K562 (cell line): ENCODE measurements around the gene SNRPA. TPM values are rescaled to one million over a fixed set of nuclear protein-coding genes. Genes with fewer than 3 reads are reported as not detected.

Source experiments
- AFF4 ChIP-seq: sonication (generic); formaldehyde crosslinking; IDR thresholded peaks from 2 replicates; pipeline ENCODE4 v1.8.0; 2023; ENCODE audit warnings: mild to moderate bottlenecking, missing genetic modification reagents
- CBX2 ChIP-seq: fragments of 200-600 bp; sonication (generic); IDR thresholded peaks from one replicate; pipeline ENCODE4 v1.6.1; 2012; ENCODE audit warnings: mild to moderate bottlenecking, low read length, inconsistent platforms; ENCODE audit not compliant: insufficient read depth, poor library complexity, severe bottlenecking
- NUFIP1 ChIP-seq: fragments of 450-650 bp; IDR thresholded peaks from 2 replicates; pipeline ENCODE4 v1.6.1; 2018; ENCODE audit not compliant: partially characterized antibody
- RAD21 ChIP-seq, 2 experiments: fragments of 250-450 bp in 1 of 2; fragments of 450-650 bp in 1 of 2; sonication (Bioruptor Pico) in 1 of 2; formaldehyde crosslinking in 1 of 2; IDR thresholded peaks in 1 of 2; conservative IDR thresholded peaks in 1 of 2; 2 replicates each; pipeline versions ENCODE4 v1.4.0 to v1.8.0; 2020 to 2022; ENCODE audit warnings: mild to moderate bottlenecking in 2 of 2, moderate library complexity in 1 of 2
- SAFB ChIP-seq: fragments of 200-400 bp; formaldehyde crosslinking; IDR thresholded peaks from 2 replicates; pipeline ENCODE4 v1.6.1; 2017; ENCODE audit warnings: low read depth, low read length, borderline replicate concordance
- TARDBP ChIP-seq: fragments of 450-650 bp; IDR thresholded peaks from 2 replicates; pipeline ENCODE4 v1.6.1; 2016
- ZNF316 ChIP-seq: fragments of 450-650 bp; IDR thresholded peaks from 2 replicates; pipeline ENCODE4 v1.6.1; 2016
- ZNF445 ChIP-seq: fragments of 250-450 bp; sonication (Bioruptor Pico); IDR thresholded peaks from 2 replicates; pipeline ENCODE4 v1.4.0; 2020; ENCODE audit warnings: low read depth, mild to moderate bottlenecking, moderate library complexity
- ZNF830 ChIP-seq: fragments of 250-450 bp; sonication (Bioruptor Pico); IDR thresholded peaks from 2 replicates; pipeline ENCODE4 v1.5.0; 2021; ENCODE audit warnings: mild to moderate bottlenecking
- polyA plus RNA-seq, 8 experiments: library from polyadenylated mRNA; depleted of rRNA in 4 of 8; stranded (reverse) in 5 of 8; unstranded in 3 of 8; fragments of >200 nt; fragmentation: Nextera tagmentation in 2 of 8; fragmentation: Illumina TruSeq in 1 of 8; extraction: Ambion mirVana in 2 of 8; extraction: Trizol in 1 of 8; gene quantifications; 2 replicates each; pipeline versions ENCODE4 v1.2.1 to v1.2.3, GENCODE V29; 2011 to 2014; ENCODE audit warnings: inconsistent platforms in 1 of 8, missing spikeins in 1 of 8
- total RNA-seq, 7 experiments: library from RNA; depleted of rRNA in 6 of 7; stranded (reverse); fragments of >200 nt in 6 of 7; fragmentation: Illumina TruSeq in 2 of 7; extraction: Trizol in 2 of 7; gene quantifications; 2 replicates each; pipeline versions ENCODE4 v1.2.1 to v1.2.3, GENCODE V29; 2011 to 2021; ENCODE audit warnings: low replicate concordance in 1 of 7
- TF ChIP-seq, protein P1 (sequence below): sonication (generic); formaldehyde crosslinking; IDR thresholded peaks from 2 replicates; pipeline ENCODE4 v1.8.1; 2023; ENCODE audit warnings: mild to moderate bottlenecking, missing genetic modification reagents
- TF ChIP-seq, protein P2 (sequence below): fragments of 250-450 bp; sonication (Bioruptor Pico); IDR thresholded peaks from 2 replicates; pipeline ENCODE4 v1.4.0; 2020
- TF ChIP-seq, protein P3 (sequence below): IDR thresholded peaks from 2 replicates; pipeline ENCODE4 v1.6.1; 2012; ENCODE audit warnings: low read depth, low read length, improper control_type of control experiment, borderline replicate concordance

The SNRPA gene
- total and polyA plus RNA-seq, 9 of the 15 experiments (the other 6 are each of a cell fraction or from before 2014, with no cell fraction given) = 16.3 to 311 (median 193) TPM

DNA sequence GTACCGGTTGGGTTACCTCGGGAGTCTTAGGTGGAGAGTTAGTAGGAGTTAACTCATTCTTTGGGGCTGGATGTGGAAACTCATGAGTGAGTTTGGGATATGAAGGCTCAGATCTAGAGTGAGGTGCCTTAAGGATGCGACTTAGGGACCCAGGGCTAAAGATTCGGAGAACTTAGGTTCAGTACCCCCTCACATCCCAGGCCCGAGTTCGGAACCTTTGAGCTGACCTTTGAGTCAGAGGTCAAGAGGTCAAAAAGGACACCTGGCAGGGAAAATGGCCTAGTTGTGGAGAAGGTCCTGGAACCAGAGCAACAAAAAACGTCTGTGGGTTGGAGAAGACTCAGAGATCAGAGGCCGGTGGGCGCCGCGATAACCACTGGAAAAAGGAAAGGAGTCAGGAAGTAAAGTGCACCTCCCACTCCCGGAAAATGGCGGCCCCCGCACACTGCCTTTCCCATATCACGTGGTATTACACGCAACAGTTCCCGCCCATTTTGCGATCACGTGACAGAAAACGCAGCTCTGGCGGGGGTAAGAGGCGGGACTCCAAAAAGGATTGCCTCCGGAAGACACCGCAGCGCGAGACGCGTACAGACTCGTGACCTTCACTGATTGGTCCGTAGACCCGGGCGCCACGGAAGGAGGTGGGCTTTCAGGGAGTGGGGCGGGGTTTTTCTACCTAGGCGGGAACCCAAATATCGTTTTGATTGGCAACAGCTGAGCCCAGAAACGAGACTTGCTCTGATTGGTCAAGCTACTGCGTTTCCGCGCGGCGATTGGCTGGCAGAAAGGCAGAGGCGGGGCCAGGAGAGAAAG, 737 bp upstream of the SNRPA start, which contains the start of gene ACTMAP (continued):
- TF ChIP-seq, protein P1, sequence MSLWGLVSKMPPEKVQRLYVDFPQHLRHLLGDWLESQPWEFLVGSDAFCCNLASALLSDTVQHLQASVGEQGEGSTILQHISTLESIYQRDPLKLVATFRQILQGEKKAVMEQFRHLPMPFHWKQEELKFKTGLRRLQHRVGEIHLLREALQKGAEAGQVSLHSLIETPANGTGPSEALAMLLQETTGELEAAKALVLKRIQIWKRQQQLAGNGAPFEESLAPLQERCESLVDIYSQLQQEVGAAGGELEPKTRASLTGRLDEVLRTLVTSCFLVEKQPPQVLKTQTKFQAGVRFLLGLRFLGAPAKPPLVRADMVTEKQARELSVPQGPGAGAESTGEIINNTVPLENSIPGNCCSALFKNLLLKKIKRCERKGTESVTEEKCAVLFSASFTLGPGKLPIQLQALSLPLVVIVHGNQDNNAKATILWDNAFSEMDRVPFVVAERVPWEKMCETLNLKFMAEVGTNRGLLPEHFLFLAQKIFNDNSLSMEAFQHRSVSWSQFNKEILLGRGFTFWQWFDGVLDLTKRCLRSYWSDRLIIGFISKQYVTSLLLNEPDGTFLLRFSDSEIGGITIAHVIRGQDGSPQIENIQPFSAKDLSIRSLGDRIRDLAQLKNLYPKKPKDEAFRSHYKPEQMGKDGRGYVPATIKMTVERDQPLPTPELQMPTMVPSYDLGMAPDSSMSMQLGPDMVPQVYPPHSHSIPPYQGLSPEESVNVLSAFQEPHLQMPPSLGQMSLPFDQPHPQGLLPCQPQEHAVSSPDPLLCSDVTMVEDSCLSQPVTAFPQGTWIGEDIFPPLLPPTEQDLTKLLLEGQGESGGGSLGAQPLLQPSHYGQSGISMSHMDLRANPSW (CRISPR knock-in tag) = no peak
- no peak for TF ChIP-seq CBX2
- TF ChIP-seq ZNF830 (CRISPR knock-in tag) = no peak
- 0 out of 2 replicates have a peak, but pooled peaks have one; percentile 52 for TF ChIP-seq AFF4 (CRISPR knock-in tag)
- no peak for TF ChIP-seq NUFIP1
- TF ChIP-seq ZNF445 (CRISPR knock-in tag) = no peak
- TF ChIP-seq, protein P2, sequence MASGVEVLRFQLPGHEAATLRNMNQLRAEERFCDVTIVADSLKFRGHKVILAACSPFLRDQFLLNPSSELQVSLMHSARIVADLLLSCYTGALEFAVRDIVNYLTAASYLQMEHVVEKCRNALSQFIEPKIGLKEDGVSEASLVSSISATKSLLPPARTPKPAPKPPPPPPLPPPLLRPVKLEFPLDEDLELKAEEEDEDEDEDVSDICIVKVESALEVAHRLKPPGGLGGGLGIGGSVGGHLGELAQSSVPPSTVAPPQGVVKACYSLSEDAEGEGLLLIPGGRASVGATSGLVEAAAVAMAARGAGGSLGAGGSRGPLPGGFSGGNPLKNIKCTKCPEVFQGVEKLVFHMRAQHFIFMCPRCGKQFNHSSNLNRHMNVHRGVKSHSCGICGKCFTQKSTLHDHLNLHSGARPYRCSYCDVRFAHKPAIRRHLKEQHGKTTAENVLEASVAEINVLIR (CRISPR knock-in tag) = peak; percentile 72; the same call in 1 of the 2 replicates
- no peak for TF ChIP-seq ZNF316
- 0 out of 4 replicates have a peak, but pooled peaks of 1 of the 2 experiments have one; percentile 7 for TF ChIP-seq RAD21 (CRISPR knock-in tag; conservative IDR thresholded peaks at IDR 0.05 in 1 of 2, IDR thresholded peaks at IDR 0.05 in 1 of 2)
- TF ChIP-seq, protein P3, sequence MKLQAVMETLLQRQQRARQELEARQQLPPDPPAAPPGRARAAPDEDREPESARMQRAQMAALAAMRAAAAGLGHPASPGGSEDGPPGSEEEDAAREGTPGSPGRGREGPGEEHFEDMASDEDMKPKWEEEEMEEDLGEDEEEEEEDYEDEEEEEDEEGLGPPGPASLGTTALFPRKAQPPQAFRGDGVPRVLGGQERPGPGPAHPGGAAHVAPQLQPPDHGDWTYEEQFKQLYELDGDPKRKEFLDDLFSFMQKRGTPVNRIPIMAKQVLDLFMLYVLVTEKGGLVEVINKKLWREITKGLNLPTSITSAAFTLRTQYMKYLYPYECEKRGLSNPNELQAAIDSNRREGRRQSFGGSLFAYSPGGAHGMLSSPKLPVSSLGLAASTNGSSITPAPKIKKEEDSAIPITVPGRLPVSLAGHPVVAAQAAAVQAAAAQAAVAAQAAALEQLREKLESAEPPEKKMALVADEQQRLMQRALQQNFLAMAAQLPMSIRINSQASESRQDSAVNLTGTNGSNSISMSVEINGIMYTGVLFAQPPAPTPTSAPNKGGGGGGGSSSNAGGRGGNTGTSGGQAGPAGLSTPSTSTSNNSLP = no peak
- no peak for TF ChIP-seq SAFB
- TF ChIP-seq TARDBP = no peak
